ENCODE measurements around the gene MYO5A. TPM values are rescaled to one million over a fixed set of nuclear protein-coding genes. Genes with fewer than 3 reads are reported as not detected.

Gene MYO5A
- total RNA-seq, 1 experiment from 2014 or later: 9.9 TPM

- intact Hi-C loops (cut with micrococcal nuclease; ENCODE audit: unreplicated experiment): no loop called here
- Histone ChIP-seq H3K4me3 (ENCODE audit: low read depth, low read length) (no peak overlapping the region), H3K27me3 (replicated peaks; ENCODE audit: control insufficient read depth, insufficient read depth, low read length) (no peaks in the 10 kb centered on the region), H3K36me3 (ENCODE audit: control insufficient read depth, insufficient read depth, low read length) (no peaks in the 10 kb centered on the region; the same call in 1 of the 2 replicates), H3K9me3 (no peaks in the 10 kb centered on the region), H3K4me1 (peaks cover 23% of the 10 kb centered on the region)
- TF ChIP-seq, protein P1, sequence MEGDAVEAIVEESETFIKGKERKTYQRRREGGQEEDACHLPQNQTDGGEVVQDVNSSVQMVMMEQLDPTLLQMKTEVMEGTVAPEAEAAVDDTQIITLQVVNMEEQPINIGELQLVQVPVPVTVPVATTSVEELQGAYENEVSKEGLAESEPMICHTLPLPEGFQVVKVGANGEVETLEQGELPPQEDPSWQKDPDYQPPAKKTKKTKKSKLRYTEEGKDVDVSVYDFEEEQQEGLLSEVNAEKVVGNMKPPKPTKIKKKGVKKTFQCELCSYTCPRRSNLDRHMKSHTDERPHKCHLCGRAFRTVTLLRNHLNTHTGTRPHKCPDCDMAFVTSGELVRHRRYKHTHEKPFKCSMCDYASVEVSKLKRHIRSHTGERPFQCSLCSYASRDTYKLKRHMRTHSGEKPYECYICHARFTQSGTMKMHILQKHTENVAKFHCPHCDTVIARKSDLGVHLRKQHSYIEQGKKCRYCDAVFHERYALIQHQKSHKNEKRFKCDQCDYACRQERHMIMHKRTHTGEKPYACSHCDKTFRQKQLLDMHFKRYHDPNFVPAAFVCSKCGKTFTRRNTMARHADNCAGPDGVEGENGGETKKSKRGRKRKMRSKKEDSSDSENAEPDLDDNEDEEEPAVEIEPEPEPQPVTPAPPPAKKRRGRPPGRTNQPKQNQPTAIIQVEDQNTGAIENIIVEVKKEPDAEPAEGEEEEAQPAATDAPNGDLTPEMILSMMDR (IDR thresholded peaks at IDR 0.05; ENCODE audit: insufficient read depth in 1 of 2, low read depth in 1 of 2, low read length in 1 of 2, severe bottlenecking in 1 of 2, unreplicated experiment in 1 of 2): no peak
- Mint-ChIP-seq H3K9me3 (ENCODE audit: unreplicated experiment) (no peaks in the 10 kb centered on the region), H3K36me3 (ENCODE audit: insufficient read depth, unreplicated experiment) (peaks cover 17% of the 10 kb centered on the region), H3K4me3 (ENCODE audit: unreplicated experiment) (no peak overlapping the region), H3K27me3 (ENCODE audit: insufficient read depth, unreplicated experiment) (no peaks in the 10 kb centered on the region), H3K4me1 (ENCODE audit: low read depth, unreplicated experiment) (peaks cover 24% of the 10 kb centered on the region), H3K27ac (ENCODE audit: unreplicated experiment) (no peak overlapping the region)
- ChIA-PET CTCF (no interaction called here), POLR2A (no interaction called here)
- BruUV-seq (replicated peaks): no TSS peak
- no peak for DNase-seq
Observed at GRCh38 chr15:52284164-52284563, 244.5 kb downstream of the MYO5A start.

- H3K4me3 Mint-ChIP-seq (ENCODE audit: unreplicated experiment): no peak overlapping the region
- no peak overlapping the region for H3K27ac Mint-ChIP-seq (ENCODE audit: unreplicated experiment)
- CTCF ChIA-PET: no interaction called here
- H3K27me3 ChIP-seq (replicated peaks; ENCODE audit: control insufficient read depth, insufficient read depth, low read length): no peaks in the 10 kb centered on the region
- peaks cover 14% of the 10 kb centered on the region for H3K4me1 ChIP-seq
- no peaks in the 10 kb centered on the region; the same call in 1 of the 2 replicates for H3K36me3 ChIP-seq (ENCODE audit: control insufficient read depth, insufficient read depth, low read length)
- no peaks in the 10 kb centered on the region for H3K27me3 Mint-ChIP-seq (ENCODE audit: insufficient read depth, unreplicated experiment)
- peaks cover 15% of the 10 kb centered on the region for H3K4me1 Mint-ChIP-seq (ENCODE audit: low read depth, unreplicated experiment)
- no peaks in the 10 kb centered on the region for H3K9me3 ChIP-seq
- no peaks in the 10 kb centered on the region for H3K9me3 Mint-ChIP-seq (ENCODE audit: unreplicated experiment)
- BruUV-seq (replicated peaks): no TSS peak
- no peak overlapping the region for H3K4me3 ChIP-seq (ENCODE audit: low read depth, low read length)
- H3K36me3 Mint-ChIP-seq (ENCODE audit: insufficient read depth, unreplicated experiment): peaks cover 20% of the 10 kb centered on the region
- POLR2A ChIA-PET: no interaction called here
- intact Hi-C loops (cut with micrococcal nuclease; ENCODE audit: unreplicated experiment): no loop called here
- DNase-seq: no peak
- TF ChIP-seq, protein P1 (IDR thresholded peaks at IDR 0.05; ENCODE audit: insufficient read depth in 1 of 2, low read depth in 1 of 2, low read length in 1 of 2, severe bottlenecking in 1 of 2, unreplicated experiment in 1 of 2): no peak
Observed at GRCh38 chr15:52283281-52283680, 245.4 kb downstream of the MYO5A start.

- no peak overlapping the region for H3K4me3 Mint-ChIP-seq (ENCODE audit: unreplicated experiment)
- DNase-seq: no peak
- H3K36me3 ChIP-seq (ENCODE audit: control insufficient read depth, insufficient read depth, low read length): peaks cover under 1% of the 10 kb centered on the region
- no peaks in the 10 kb centered on the region for H3K9me3 ChIP-seq
- H3K4me3 ChIP-seq (ENCODE audit: low read depth, low read length): no peak overlapping the region
- ChIA-PET POLR2A (no interaction called here), CTCF (no interaction called here)
- H3K36me3 Mint-ChIP-seq (ENCODE audit: insufficient read depth, unreplicated experiment): peaks cover 11% of the 10 kb centered on the region
- H3K27ac Mint-ChIP-seq (ENCODE audit: unreplicated experiment): no peak overlapping the region
- no TSS peak for BruUV-seq (replicated peaks)
- no peaks in the 10 kb centered on the region for H3K27me3 Mint-ChIP-seq (ENCODE audit: insufficient read depth, unreplicated experiment)
- TF ChIP-seq, protein P1 (IDR thresholded peaks at IDR 0.05; ENCODE audit: insufficient read depth in 1 of 2, low read depth in 1 of 2, low read length in 1 of 2, severe bottlenecking in 1 of 2, unreplicated experiment in 1 of 2): no peak
- intact Hi-C loops (cut with micrococcal nuclease; ENCODE audit: unreplicated experiment): no loop called here
- no peaks in the 10 kb centered on the region for H3K27me3 ChIP-seq (replicated peaks; ENCODE audit: control insufficient read depth, insufficient read depth, low read length)
- H3K9me3 Mint-ChIP-seq (ENCODE audit: unreplicated experiment): no peaks in the 10 kb centered on the region
- peaks cover 7% of the 10 kb centered on the region for H3K4me1 Mint-ChIP-seq (ENCODE audit: low read depth, unreplicated experiment)
- H3K4me1 ChIP-seq: peaks cover 6% of the 10 kb centered on the region
Observed at GRCh38 chr15:52282418-52282817, 246.3 kb downstream of the MYO5A start.
